Astrocyte of the cerebellum (primary cell): ENCODE data around the gene NFIA.

Experiments
- DNase-seq: peaks from one replicate; pipeline ENCODE4 v3.0.0-alpha.2; 2011; ENCODE audit warnings: low read depth
- H3K4me3 ChIP-seq: 2 replicates; pipeline ENCODE4 v1.5.1; 2011; ENCODE audit warnings: mild to moderate bottlenecking, low read depth, low read length, moderate library complexity
- CTCF ChIP-seq: IDR thresholded peaks from 2 replicates; pipeline ENCODE4 v1.5.1; 2012; ENCODE audit warnings: low read length, low read depth, moderate library complexity, mild to moderate bottlenecking; ENCODE audit errors: missing control alignments
- in situ Hi-C: cut with HindIII; loops from 2 replicates; pipeline ENCODE4 v1.10.0; 2017; ENCODE audit warnings: low sequenced_read_pairs

NFIA gene

DNA sequence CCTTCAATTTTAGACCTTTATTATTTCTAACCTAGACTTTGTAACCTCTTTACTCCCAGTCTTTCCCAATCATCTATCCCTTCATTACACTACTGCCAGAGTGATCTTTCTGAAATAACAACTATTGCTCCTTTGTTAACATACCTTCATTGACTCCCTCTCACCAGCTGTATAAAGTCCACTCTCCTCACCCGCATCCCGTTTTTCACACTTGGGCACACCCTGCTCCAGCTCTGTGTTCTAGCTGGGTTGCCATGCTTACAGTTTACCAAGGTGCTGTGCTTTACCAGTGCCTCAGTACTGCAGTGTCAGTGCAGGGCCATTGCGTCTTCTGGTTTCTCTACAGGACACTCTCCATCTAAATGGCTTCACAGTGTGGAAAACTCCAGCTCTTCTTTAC is 148.2 kb downstream of the NFIA start:
- in situ Hi-C loops = no loop called here
- DNase-seq = no peak
- H3K4me3 ChIP-seq = no peak overlapping the region
- TF ChIP-seq CTCF = no peak

DNA sequence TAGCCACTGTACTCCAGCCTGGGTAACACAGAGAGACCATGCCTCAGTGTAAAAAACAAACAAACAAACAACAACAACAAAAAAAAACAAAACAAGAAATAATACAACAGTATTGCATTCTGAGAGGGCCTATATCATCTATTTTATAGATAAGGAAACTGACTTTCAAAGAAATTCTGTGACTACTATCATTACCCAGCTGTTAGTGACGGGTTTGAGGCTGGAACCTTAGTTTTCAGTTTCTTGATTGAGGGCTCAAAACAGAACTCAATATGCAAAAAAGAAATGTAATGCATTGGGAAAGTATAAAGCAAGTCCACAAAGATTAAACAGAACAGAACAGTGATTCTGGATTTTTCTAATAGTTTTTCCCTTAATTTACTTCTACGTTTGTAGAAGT is 149.4 kb downstream of the NFIA start:
- in situ Hi-C loops = no loop called here
- DNase-seq = no peak
- no peak for TF ChIP-seq CTCF
- H3K4me3 ChIP-seq = no peak overlapping the region

DNA sequence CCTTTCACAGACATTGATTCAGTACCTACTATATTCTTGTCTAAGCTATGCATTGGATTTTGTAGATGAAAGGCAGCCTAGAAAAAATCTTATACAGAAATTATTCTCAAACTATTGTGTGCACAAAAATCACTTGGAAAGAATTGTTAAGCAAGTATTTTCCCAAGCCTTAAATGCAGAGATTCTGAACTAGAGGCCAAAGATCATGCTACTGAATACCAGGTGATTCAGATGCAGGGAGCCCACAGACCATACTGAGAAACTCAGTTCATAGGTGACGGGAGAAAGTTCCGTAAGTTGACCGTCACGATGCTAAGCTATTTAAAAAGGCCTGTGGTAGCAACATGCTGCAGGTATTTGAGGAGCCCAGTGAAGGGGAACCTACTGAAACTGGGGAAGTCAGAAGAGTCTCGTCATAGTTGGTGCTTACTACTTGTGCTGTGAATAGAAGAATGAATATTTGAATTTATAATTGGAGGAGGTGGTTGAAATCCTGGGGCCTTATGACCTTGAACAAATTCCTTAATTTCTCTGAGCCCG is 150.8 kb downstream of the NFIA start:
- in situ Hi-C loops = no loop called here
- no peak overlapping the region for H3K4me3 ChIP-seq
- DNase-seq = no peak
- TF ChIP-seq CTCF = no peak

DNA sequence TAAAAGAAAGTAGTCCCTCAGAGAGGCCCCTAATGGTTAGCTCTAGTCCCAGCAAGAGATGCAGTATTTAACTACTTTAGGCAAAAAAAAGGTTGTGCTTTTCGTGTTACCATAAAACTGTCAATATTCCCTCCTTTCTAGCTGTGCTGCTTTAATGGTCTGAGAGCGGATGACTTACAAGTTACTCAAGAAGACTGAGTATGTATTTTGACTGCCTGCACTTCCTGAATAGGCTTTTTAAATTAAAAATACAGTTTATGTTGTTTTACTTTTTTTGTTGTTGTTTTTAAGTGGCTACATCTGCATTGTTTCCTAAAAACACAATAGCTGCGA is 152.2 kb downstream of the NFIA start:
- no peak for TF ChIP-seq CTCF
- in situ Hi-C loops = no loop called here
- no peak overlapping the region for H3K4me3 ChIP-seq
- no peak for DNase-seq

- DNase-seq = no peak
- in situ Hi-C loops = no loop called here
- no peak for TF ChIP-seq CTCF
- no peak overlapping the region for H3K4me3 ChIP-seq
Measured at GRCh38 chr1:61237147-61237546, 154.8 kb downstream of the NFIA start.

- DNase-seq = no peak
- H3K4me3 ChIP-seq = no peak overlapping the region
- in situ Hi-C loops = no loop called here
- TF ChIP-seq CTCF = no peak
Measured at GRCh38 chr1:61237659-61238358, 155.4 kb downstream of the NFIA start.
